ENCODE measurements around the gene GHRL. TPM values are rescaled to one million over a fixed set of nuclear protein-coding genes. Genes with fewer than 3 reads are reported as not detected.

GHRL gene
- total RNA-seq, 4 donors from 2014 or later, result 11.3 TPM; not detected in 3

DNA sequence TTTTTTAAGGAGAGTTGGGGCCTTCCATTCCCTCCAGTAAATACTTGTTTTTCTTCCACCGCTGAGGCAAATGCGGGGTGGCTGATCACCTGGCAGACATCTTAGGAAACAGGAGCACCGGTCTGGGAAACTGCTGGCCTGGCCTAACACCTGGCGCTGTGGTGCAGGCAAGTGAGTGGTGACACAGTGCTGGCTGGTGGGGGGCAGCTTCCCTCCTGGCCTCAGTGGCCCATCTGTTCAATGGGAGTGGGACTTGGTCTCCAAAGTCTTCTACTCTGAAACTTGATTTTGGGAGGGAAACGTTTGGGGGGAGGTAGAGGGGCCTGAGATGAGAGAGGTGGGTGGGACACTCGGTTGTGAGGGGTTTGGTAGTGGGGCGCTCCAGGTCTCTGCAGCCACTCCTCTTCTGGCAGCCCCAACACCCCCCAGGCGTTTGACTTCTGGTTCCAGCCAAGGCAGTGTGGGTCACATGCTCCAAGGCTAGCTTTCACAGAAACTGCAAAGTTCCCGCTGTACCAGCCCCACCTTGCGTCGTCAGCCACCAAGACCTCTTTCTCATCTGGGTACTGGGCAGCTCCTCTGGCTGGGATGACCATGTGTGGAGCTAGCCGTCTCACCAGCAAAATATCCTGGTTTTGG lies 4.7 kb downstream of the GHRL start:
- TF ChIP-seq, protein P1, sequence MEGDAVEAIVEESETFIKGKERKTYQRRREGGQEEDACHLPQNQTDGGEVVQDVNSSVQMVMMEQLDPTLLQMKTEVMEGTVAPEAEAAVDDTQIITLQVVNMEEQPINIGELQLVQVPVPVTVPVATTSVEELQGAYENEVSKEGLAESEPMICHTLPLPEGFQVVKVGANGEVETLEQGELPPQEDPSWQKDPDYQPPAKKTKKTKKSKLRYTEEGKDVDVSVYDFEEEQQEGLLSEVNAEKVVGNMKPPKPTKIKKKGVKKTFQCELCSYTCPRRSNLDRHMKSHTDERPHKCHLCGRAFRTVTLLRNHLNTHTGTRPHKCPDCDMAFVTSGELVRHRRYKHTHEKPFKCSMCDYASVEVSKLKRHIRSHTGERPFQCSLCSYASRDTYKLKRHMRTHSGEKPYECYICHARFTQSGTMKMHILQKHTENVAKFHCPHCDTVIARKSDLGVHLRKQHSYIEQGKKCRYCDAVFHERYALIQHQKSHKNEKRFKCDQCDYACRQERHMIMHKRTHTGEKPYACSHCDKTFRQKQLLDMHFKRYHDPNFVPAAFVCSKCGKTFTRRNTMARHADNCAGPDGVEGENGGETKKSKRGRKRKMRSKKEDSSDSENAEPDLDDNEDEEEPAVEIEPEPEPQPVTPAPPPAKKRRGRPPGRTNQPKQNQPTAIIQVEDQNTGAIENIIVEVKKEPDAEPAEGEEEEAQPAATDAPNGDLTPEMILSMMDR (IDR thresholded peaks at IDR 0.05; ENCODE audit: low read depth), result no peak

DNA sequence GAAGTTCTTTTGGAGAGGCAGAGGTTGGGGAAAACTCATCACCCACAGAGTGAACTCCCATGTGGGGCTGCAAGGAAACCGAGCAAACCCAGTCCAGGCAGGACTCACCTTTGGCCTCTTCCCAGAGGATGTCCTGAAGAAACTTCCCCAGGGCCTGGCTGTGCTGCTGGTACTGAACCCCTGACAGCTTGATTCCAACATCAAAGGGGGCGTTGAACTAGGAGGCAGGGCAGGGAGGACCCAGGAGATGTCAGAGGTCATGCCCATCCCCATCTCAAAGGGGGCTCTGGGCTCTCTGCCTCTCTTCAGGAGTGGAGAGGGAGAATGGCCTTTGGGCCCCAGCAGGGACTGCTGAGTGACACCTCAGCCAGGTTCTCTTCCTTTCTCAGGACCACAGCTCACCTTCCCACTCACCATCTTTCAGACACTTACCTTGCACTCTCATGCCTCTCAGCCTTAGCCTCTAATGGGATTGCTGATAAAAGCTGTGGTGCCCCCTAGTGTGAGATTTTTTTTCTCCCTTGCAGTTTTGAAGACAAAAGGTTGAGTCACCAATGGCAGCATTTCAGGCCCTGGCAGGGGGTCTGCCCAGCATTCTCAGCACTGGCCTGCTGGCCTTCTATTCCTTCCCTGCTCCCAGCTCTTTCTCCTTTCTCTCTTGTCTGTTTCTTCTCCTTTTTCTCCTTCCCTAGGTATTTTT lies 6.0 kb downstream of the GHRL start:
- TF ChIP-seq, protein P1 (IDR thresholded peaks at IDR 0.05; ENCODE audit: low read depth), result no peak

DNA sequence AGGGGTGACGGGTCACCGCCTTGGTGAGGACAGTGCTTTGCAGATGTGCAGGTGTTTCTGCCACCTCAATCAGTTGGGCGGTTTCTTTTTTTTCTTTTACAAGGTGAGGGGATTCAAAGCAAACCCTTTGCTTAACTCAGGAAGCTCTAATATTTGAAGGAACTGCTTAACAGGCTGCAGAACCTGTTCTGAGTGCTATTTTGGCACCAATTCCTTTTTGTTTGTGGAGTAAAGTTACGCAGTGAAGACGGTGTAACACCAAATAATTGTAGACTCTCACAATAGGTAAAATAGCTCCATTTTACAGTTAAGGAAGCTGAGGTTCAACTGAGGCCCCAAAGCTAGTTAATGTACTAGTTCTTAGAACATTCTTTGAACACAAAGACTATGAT lies 6.6 kb downstream of the GHRL start:
- TF ChIP-seq, protein P1 (IDR thresholded peaks at IDR 0.05; ENCODE audit: low read depth), result no peak

DNA sequence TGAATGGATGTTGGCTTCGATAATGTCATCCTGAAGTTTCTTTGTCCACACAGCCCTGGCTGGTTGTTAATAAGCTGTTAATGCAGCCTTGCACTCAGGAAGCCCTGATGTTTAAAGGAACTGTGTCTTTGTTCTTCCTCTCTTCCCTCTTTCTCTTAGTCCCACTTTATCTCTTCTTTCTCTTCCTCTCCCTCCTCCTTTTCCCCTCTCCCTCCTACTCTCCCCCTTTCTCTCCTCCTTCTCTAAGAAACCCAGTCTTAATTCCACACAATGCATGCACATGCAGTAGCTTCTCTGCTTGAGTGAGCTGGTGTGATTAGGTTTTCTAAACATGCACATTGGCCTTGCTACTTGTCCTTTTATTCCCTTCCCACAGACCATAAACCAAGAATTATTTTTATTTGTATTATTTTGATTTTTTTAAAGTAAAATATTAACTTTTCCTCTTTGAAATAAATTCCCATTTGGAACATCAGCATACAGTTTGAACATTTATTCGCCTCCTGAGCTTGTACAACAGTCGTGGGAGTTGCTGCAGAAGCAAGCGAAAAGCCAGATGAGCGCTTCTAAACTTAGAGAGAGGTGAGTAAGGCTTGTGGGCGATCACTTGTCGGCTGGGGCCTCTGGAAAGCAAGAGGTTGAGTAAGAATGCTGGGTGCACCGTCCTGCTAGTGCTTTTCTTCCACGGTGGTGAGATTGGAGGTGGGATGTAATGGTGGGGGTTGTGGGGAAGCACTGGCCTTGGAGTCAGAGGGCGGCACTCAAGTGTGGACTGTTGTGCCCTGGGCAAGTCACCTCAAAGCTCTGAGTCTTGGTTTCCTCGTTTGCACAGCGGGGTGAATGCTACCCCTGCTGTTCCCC lies 7.2 kb downstream of the GHRL start:
- TF ChIP-seq, protein P1 (IDR thresholded peaks at IDR 0.05; ENCODE audit: low read depth), result no peak

DNA sequence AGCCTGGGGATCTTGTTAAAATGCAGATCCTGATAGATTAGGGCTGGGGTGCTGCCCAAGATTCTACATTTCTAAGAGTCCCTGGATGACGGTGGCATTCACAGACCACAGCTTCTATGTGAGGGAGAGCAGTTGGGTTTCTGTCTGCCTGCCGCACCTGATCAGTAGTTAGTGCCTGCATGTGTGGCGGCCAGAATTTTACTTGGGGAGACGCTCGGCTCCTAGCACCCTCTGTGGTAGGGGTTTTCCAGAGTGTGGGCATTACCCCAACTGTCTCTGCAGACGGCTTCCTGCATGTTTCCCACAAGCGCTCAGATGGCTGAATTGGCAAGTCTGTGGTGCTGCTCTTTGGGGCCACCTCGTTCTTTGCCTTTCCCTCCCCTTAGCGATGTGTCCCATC lies 8.3 kb downstream of the GHRL start:
- TF ChIP-seq, protein P1 (IDR thresholded peaks at IDR 0.05; ENCODE audit: low read depth), result no peak

DNA sequence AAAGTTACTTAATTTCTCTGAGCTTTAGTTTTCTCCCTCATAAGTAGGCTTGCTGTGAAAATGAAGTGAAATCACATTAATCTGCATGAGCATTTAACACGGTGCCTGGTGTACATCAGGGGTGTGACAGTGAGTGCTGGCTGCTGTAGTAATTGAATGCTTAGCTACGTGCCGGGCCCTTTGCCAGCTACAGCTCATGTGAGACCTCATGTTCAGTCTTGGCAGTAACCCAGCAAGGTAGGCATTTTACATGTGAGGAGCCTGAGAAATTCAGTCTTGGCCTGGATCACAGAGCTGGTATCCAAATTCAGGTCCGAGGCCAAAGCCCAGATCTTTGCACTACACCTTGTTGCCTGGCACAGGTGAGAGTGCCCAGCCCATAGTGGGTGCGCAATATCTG lies 9.1 kb downstream of the GHRL start:
- TF ChIP-seq, protein P1 (IDR thresholded peaks at IDR 0.05; ENCODE audit: low read depth), result no peak

DNA sequence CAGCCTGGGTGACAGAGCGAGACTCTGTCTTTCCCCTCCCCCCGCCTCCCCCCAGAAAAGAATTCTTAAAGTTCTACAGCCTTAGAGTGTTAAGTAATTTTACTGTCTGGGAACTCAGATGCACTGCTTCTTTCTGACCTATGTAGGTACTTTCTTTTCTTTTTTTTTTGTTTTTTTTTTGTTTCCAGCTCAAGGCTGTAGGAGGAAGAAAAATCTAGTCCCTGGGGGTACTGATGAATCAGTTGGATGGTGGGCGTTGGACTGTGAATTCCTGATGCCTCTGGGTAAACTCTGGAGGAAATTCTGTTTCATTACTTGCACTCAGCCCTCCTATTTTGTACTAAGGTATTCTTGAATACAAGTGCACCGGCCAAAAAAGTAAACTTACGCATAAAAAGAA lies 10.8 kb downstream of the GHRL start:
- TF ChIP-seq, protein P1 (IDR thresholded peaks at IDR 0.05; ENCODE audit: low read depth), result no peak

Data from subcutaneous adipose tissue (tissue), 4 donors.